Ishikawa (cell line): ENCODE results near the gene FOXP2.

Experiments
- CEBPB ChIP-seq: IDR thresholded peaks from 2 replicates; pipeline ENCODE4 v1.6.1; 2012
- CREB1 ChIP-seq: IDR thresholded peaks from 2 replicates; pipeline ENCODE4 v1.6.1; 2012; ENCODE audit warnings: low read depth
- EGR1 ChIP-seq: IDR thresholded peaks from 2 replicates; pipeline ENCODE4 v1.6.1; 2012
- EP300 ChIP-seq: IDR thresholded peaks from 2 replicates; pipeline ENCODE4 v1.6.1; 2012; ENCODE audit warnings: borderline replicate concordance
- FOXM1 ChIP-seq: IDR thresholded peaks from 2 replicates; pipeline ENCODE4 v1.6.1; 2012; ENCODE audit warnings: low read depth, borderline replicate concordance
- NFIC ChIP-seq: IDR thresholded peaks from 2 replicates; pipeline ENCODE4 v1.6.1; 2012
- RAD21 ChIP-seq: IDR thresholded peaks from 2 replicates; pipeline ENCODE4 v1.6.1; 2012; ENCODE audit warnings: low read depth
- TAF1 ChIP-seq: IDR thresholded peaks from 2 replicates; pipeline ENCODE4 v1.6.1; 2012; ENCODE audit warnings: low read depth, mild to moderate bottlenecking
- TCF12 ChIP-seq: IDR thresholded peaks from 2 replicates; pipeline ENCODE4 v1.6.1; 2012; ENCODE audit warnings: low read depth
- TEAD4 ChIP-seq: IDR thresholded peaks from 2 replicates; pipeline ENCODE4 v1.6.1; 2012
- USF1 ChIP-seq: IDR thresholded peaks from 2 replicates; pipeline ENCODE4 v1.6.1; 2012
- YY1 ChIP-seq: IDR thresholded peaks from 2 replicates; pipeline ENCODE4 v1.6.1; 2012; ENCODE audit warnings: low read depth
- ZBTB7A ChIP-seq: IDR thresholded peaks from 2 replicates; pipeline ENCODE4 v1.6.1; 2012; ENCODE audit warnings: low read depth
- TF ChIP-seq, protein P1 (sequence below): IDR thresholded peaks from 2 replicates; pipeline ENCODE4 v1.6.1; 2012
- TF ChIP-seq, protein P2 (sequence below): IDR thresholded peaks from 2 replicates; pipeline ENCODE4 v1.6.1; 2012; ENCODE audit warnings: low read depth, mild to moderate bottlenecking

FOXP2 gene

GRCh38 chr7:114715907-114716306, 301.3 kb downstream of the FOXP2 start:
- TF ChIP-seq EP300 = no peak
- no peak for TF ChIP-seq TCF12
- TF ChIP-seq TEAD4 = no peak
- TF ChIP-seq ZBTB7A = no peak
- TF ChIP-seq CEBPB = no peak
- no peak for TF ChIP-seq RAD21
- no peak for TF ChIP-seq TAF1
- TF ChIP-seq YY1 = no peak
- TF ChIP-seq, protein P1, sequence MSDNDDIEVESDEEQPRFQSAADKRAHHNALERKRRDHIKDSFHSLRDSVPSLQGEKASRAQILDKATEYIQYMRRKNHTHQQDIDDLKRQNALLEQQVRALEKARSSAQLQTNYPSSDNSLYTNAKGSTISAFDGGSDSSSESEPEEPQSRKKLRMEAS = no peak
- TF ChIP-seq NFIC = no peak
- no peak for TF ChIP-seq CREB1
- no peak for TF ChIP-seq EGR1
- no peak for TF ChIP-seq USF1
- TF ChIP-seq, protein P2, sequence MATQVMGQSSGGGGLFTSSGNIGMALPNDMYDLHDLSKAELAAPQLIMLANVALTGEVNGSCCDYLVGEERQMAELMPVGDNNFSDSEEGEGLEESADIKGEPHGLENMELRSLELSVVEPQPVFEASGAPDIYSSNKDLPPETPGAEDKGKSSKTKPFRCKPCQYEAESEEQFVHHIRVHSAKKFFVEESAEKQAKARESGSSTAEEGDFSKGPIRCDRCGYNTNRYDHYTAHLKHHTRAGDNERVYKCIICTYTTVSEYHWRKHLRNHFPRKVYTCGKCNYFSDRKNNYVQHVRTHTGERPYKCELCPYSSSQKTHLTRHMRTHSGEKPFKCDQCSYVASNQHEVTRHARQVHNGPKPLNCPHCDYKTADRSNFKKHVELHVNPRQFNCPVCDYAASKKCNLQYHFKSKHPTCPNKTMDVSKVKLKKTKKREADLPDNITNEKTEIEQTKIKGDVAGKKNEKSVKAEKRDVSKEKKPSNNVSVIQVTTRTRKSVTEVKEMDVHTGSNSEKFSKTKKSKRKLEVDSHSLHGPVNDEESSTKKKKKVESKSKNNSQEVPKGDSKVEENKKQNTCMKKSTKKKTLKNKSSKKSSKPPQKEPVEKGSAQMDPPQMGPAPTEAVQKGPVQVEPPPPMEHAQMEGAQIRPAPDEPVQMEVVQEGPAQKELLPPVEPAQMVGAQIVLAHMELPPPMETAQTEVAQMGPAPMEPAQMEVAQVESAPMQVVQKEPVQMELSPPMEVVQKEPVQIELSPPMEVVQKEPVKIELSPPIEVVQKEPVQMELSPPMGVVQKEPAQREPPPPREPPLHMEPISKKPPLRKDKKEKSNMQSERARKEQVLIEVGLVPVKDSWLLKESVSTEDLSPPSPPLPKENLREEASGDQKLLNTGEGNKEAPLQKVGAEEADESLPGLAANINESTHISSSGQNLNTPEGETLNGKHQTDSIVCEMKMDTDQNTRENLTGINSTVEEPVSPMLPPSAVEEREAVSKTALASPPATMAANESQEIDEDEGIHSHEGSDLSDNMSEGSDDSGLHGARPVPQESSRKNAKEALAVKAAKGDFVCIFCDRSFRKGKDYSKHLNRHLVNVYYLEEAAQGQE = no peak
- no peak for TF ChIP-seq FOXM1

DNA sequence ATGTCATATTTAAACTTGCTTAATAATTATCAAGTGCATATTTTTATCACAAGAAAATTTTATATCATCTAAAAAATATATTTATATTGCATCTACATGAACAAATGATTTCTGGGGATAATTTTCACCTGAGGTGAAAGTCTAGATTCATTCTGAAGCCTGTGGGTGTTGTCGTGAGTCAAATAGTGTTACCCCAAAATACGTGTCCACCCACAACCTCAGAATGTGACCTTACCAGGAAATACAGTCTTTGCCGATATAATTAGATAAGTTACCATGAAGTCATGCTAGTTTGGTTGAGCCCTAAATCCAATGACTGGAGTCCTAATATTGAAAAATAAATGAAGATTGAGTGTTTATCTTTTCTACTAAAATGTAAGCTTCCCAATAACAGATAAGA, 304.2 kb downstream of the FOXP2 start:
- TF ChIP-seq TAF1 (no peak), YY1 (no peak), TEAD4 (no peak), TCF12 (no peak), RAD21 (no peak), EP300 (no peak), CREB1 (no peak), EGR1 (no peak), CEBPB (no peak), ZBTB7A (no peak), FOXM1 (no peak), NFIC (no peak), USF1 (no peak)
- TF ChIP-seq, protein P2 = no peak
- TF ChIP-seq, protein P1 = no peak

DNA sequence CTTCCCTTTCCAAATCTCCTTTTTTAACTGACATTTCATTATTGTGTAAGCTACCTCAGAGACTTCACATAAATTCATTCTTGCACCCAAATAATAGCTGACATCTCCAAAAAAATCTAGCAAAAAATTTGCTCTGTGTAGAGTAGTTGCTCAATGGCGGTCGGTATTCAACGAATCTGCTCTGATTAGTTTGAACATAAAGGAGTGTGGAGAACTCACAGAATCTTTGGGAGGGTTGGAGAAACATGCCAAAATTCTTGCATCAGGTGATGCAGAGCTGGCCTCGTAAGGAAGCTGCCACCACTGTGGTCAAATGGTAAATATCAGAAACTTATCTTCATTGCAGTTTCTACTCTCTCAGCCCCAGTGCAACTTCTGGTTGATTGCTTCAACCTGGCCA, 306.1 kb downstream of the FOXP2 start:
- TF ChIP-seq RAD21 (no peak), USF1 (no peak), TEAD4 (no peak), YY1 (no peak), CEBPB (no peak), FOXM1 (no peak), EP300 (no peak), NFIC (no peak), CREB1 (no peak), TCF12 (no peak), TAF1 (no peak)
- TF ChIP-seq, protein P2 = no peak
- TF ChIP-seq, protein P1 = no peak

GRCh38 chr7:114722562-114722961, 307.9 kb downstream of the FOXP2 start:
- no peak for TF ChIP-seq RAD21
- TF ChIP-seq FOXM1 = no peak
- TF ChIP-seq EP300 = no peak
